ENCODE results near the gene PCED1B.

The PCED1B gene

DNA sequence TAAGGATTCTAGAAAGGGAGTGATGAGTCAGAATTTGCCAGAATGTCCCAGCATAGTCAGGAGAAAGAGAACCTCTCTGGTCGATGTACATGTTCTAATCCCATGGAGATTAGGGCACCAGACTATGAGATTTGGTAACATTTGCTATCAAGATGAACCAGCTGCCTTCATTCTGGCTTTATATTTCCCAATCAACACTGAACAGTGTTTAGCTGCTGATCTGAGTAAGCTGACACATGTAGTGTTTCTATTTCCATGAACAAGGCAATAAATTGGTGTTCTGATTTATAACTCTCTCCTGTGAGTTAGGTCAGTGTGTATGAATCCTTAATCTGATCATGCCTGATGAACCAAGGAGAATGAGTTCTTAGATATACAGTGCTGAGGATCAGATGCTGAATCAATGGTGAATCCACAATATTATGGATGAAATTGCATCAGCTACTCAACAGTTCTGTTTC is 158.4 kb downstream of the PCED1B start:
- DNase-seq (ENCODE audit: low read depth) = no peak
- TF ChIP-seq MAX (IDR thresholded peaks at IDR 0.05; ENCODE audit: low read depth, low read length) = no peak
- TF ChIP-seq MYC (IDR thresholded peaks at IDR 0.05; ENCODE audit: low read depth, low read length) = no peak
- TF ChIP-seq, protein P1, sequence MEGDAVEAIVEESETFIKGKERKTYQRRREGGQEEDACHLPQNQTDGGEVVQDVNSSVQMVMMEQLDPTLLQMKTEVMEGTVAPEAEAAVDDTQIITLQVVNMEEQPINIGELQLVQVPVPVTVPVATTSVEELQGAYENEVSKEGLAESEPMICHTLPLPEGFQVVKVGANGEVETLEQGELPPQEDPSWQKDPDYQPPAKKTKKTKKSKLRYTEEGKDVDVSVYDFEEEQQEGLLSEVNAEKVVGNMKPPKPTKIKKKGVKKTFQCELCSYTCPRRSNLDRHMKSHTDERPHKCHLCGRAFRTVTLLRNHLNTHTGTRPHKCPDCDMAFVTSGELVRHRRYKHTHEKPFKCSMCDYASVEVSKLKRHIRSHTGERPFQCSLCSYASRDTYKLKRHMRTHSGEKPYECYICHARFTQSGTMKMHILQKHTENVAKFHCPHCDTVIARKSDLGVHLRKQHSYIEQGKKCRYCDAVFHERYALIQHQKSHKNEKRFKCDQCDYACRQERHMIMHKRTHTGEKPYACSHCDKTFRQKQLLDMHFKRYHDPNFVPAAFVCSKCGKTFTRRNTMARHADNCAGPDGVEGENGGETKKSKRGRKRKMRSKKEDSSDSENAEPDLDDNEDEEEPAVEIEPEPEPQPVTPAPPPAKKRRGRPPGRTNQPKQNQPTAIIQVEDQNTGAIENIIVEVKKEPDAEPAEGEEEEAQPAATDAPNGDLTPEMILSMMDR (IDR thresholded peaks at IDR 0.05; ENCODE audit: low read depth, low read length) = no peak
- no peak for TF ChIP-seq POLR2A (IDR thresholded peaks at IDR 0.05; ENCODE audit: extremely low read depth, insufficient read length)
- H3K4me3 ChIP-seq (ENCODE audit: low read depth, low read length) = no peak overlapping the region

- H3K4me3 ChIP-seq (ENCODE audit: low read depth, low read length) = no peak overlapping the region
- TF ChIP-seq POLR2A (IDR thresholded peaks at IDR 0.05; ENCODE audit: extremely low read depth, insufficient read length) = no peak
- TF ChIP-seq, protein P1 (IDR thresholded peaks at IDR 0.05; ENCODE audit: low read depth, low read length) = no peak
- no peak for TF ChIP-seq MYC (IDR thresholded peaks at IDR 0.05; ENCODE audit: low read depth, low read length)
- TF ChIP-seq MAX (IDR thresholded peaks at IDR 0.05; ENCODE audit: low read depth, low read length) = no peak
- no peak for DNase-seq (ENCODE audit: low read depth)
Measured at GRCh38 chr12:47238669-47239114, 159.3 kb downstream of the PCED1B start.

DNA sequence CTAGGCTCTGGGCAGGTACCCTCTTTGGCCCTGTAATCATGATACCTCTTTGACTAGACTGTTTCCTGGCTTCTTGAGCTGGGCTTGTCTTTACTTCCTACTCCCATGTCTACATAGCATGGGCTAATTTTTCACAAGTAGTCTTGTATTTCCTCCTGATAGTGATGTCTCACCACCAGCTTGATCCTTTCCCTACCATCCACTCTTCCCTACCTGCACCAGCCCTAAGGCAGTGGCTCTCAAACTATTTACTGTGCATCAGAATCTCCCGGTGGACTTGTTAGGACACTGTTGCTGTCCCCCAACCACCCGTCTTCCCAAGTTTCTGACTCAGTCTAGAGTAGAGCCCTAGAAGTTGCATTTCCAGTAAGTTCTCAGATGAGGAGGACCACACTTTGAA is 163.0 kb downstream of the PCED1B start:
- no peak for DNase-seq (ENCODE audit: low read depth)
- no peak overlapping the region for H3K4me3 ChIP-seq (ENCODE audit: low read depth, low read length)
- TF ChIP-seq MYC (IDR thresholded peaks at IDR 0.05; ENCODE audit: low read depth, low read length) (no peak), MAX (IDR thresholded peaks at IDR 0.05; ENCODE audit: low read depth, low read length) (no peak), POLR2A (IDR thresholded peaks at IDR 0.05; ENCODE audit: extremely low read depth, insufficient read length) (no peak)
- TF ChIP-seq, protein P1 (IDR thresholded peaks at IDR 0.05; ENCODE audit: low read depth, low read length) = no peak

GRCh38 chr12:47244835-47245234 is 165.4 kb downstream of the PCED1B start:
- H3K4me3 ChIP-seq (ENCODE audit: low read depth, low read length) = no peak overlapping the region
- no peak for DNase-seq (ENCODE audit: low read depth)
- TF ChIP-seq POLR2A (IDR thresholded peaks at IDR 0.05; ENCODE audit: extremely low read depth, insufficient read length) = no peak
- TF ChIP-seq, protein P1 (IDR thresholded peaks at IDR 0.05; ENCODE audit: low read depth, low read length) = no peak
- TF ChIP-seq MYC (IDR thresholded peaks at IDR 0.05; ENCODE audit: low read depth, low read length) = no peak
- no peak for TF ChIP-seq MAX (IDR thresholded peaks at IDR 0.05; ENCODE audit: low read depth, low read length)

DNA sequence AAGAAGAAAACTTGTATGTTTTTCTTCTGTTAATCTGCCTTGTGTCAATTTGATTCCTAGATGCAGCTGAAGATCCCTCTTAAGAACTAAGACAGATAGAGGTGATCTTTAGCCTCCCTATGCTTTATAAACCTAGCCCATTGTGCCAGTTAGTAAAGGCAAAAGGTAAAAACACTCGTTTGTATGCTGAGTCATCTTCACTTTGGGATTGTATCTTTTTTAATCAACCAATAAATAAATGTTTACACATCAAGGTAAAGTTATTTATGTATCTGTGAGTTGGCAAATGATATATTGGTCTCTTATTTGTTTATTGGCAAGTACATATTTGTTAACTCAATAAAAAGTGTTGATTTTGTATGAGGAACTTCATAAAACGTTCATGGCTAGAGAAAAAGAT is 166.2 kb downstream of the PCED1B start:
- no peak for DNase-seq (ENCODE audit: low read depth)
- TF ChIP-seq POLR2A (IDR thresholded peaks at IDR 0.05; ENCODE audit: extremely low read depth, insufficient read length) (no peak), MAX (IDR thresholded peaks at IDR 0.05; ENCODE audit: low read depth, low read length) (no peak), MYC (IDR thresholded peaks at IDR 0.05; ENCODE audit: low read depth, low read length) (no peak)
- H3K4me3 ChIP-seq (ENCODE audit: low read depth, low read length) = no peak overlapping the region

- no peak for DNase-seq (ENCODE audit: low read depth)
- TF ChIP-seq MYC (IDR thresholded peaks at IDR 0.05; ENCODE audit: low read depth, low read length) (no peak), POLR2A (IDR thresholded peaks at IDR 0.05; ENCODE audit: extremely low read depth, insufficient read length) (no peak)
- TF ChIP-seq, protein P1 (IDR thresholded peaks at IDR 0.05; ENCODE audit: low read depth, low read length) = no peak
Measured at GRCh38 chr12:47247418-47247817, 168.0 kb downstream of the PCED1B start.

More at GRCh38 chr12:47247418-47247817, 168.0 kb downstream of the PCED1B start:
- no peak overlapping the region for H3K4me3 ChIP-seq (ENCODE audit: low read depth, low read length)
